ENCODE data around the gene KCNG2.

DNA sequence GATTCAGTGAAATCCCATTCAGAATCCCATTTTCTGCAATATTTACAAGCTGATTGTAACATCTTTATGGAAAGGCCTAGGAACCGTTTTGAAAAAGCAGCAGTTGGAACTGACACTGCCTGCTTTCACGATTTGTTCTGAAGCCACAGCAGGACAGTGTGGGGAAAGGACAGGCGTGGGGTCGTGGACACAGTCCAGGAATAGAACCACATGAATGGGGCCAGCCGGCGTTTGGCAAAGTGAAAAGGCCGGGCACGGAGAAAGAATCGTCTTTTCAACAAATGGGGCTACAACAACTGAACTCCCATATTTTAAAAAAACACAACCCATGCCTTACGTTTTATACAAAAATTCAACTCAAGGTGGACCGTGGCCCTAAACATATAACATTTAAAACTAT lies 84.0 kb downstream of the KCNG2 start:
- TF ChIP-seq, protein P1, sequence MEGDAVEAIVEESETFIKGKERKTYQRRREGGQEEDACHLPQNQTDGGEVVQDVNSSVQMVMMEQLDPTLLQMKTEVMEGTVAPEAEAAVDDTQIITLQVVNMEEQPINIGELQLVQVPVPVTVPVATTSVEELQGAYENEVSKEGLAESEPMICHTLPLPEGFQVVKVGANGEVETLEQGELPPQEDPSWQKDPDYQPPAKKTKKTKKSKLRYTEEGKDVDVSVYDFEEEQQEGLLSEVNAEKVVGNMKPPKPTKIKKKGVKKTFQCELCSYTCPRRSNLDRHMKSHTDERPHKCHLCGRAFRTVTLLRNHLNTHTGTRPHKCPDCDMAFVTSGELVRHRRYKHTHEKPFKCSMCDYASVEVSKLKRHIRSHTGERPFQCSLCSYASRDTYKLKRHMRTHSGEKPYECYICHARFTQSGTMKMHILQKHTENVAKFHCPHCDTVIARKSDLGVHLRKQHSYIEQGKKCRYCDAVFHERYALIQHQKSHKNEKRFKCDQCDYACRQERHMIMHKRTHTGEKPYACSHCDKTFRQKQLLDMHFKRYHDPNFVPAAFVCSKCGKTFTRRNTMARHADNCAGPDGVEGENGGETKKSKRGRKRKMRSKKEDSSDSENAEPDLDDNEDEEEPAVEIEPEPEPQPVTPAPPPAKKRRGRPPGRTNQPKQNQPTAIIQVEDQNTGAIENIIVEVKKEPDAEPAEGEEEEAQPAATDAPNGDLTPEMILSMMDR (IDR thresholded peaks at IDR 0.05), result no peak
- TF ChIP-seq EZH2phosphoT487 (IDR thresholded peaks at IDR 0.05), result no peak
- no peak for TF ChIP-seq EZH2 (IDR thresholded peaks at IDR 0.05)

All from neural progenitor cell (in vitro differentiated cells).